HepG2 (cell line): ENCODE data around the gene SESN2. TPM values are rescaled to one million over a fixed set of nuclear protein-coding genes. Genes with fewer than 3 reads are reported as not detected.

Experiments used
- ADNP ChIP-seq: sonication (generic); formaldehyde crosslinking; IDR thresholded peaks from 2 replicates; pipeline ENCODE4 v1.4.0; 2020; ENCODE audit warnings: missing genetic modification reagents
- NFAT5 ChIP-seq: sonication (generic); formaldehyde crosslinking; IDR thresholded peaks from 2 replicates; pipeline ENCODE4 v1.4.0; 2020; ENCODE audit warnings: missing genetic modification reagents
- ZNF280B ChIP-seq: sonication (generic); formaldehyde crosslinking; IDR thresholded peaks from 2 replicates; pipeline ENCODE4 v1.5.0; 2020; ENCODE audit warnings: missing genetic modification reagents, mild to moderate bottlenecking, borderline replicate concordance
- ZNF362 ChIP-seq: sonication (generic); formaldehyde crosslinking; IDR thresholded peaks from 2 replicates; pipeline ENCODE4 v1.4.0; 2020; ENCODE audit warnings: missing genetic modification reagents, mild to moderate bottlenecking, borderline replicate concordance
- ZNF749 ChIP-seq: sonication (generic); formaldehyde crosslinking; IDR thresholded peaks from 2 replicates; pipeline ENCODE4 v1.8.0; 2022; ENCODE audit warnings: mild to moderate bottlenecking, missing genetic modification reagents, moderate library complexity, borderline replicate concordance
- ZNF75D ChIP-seq: sonication (generic); formaldehyde crosslinking; IDR thresholded peaks from 2 replicates; pipeline ENCODE4 v1.8.1; 2023; ENCODE audit warnings: missing genetic modification reagents, mild to moderate bottlenecking, borderline replicate concordance
- ZNF766 ChIP-seq: sonication (generic); formaldehyde crosslinking; IDR thresholded peaks from 2 replicates; pipeline ENCODE4 v1.5.0; 2020; ENCODE audit warnings: missing genetic modification reagents, borderline replicate concordance
- ZNF790 ChIP-seq: sonication (generic); formaldehyde crosslinking; IDR thresholded peaks from 2 replicates; pipeline ENCODE4 v1.8.0; 2022; ENCODE audit warnings: missing genetic modification reagents, mild to moderate bottlenecking, borderline replicate concordance
- polyA plus RNA-seq, 8 experiments: library from polyadenylated mRNA; depleted of rRNA in 3 of 8; stranded (reverse) in 7 of 8; unstranded in 1 of 8; fragments of >200 nt; fragmentation: Illumina TruSeq in 4 of 8; extraction: Trizol in 4 of 8; gene quantifications; 2 replicates each; pipeline versions ENCODE4 v1.2.1 to v1.2.3, GENCODE V29; 2011 to 2016; ENCODE audit warnings: low read depth in 4 of 8, missing spikeins in 1 of 8, mixed read lengths in 1 of 8; ENCODE audit not compliant: insufficient read depth in 1 of 8
- total RNA-seq, 5 experiments: library from RNA; depleted of rRNA; stranded (reverse); fragments of >200 nt; fragmentation: Illumina TruSeq; extraction: Trizol; gene quantifications; 2 replicates each; pipeline ENCODE4 v1.2.3, GENCODE V29; 2016; ENCODE audit warnings: low read depth in 1 of 5

The SESN2 gene
- total and polyA plus RNA-seq, 2 of the 13 experiments (the other 11 are each of a cell fraction or from before 2014, with no cell fraction given), result 13.2 to 19.1 TPM

GRCh38 chr1:28328228-28328648 is 68.9 kb downstream of the SESN2 start (continued):
- TF ChIP-seq ZNF75D (CRISPR knock-in tag) (no peak), ZNF790 (CRISPR knock-in tag) (no peak), ADNP (peak; percentile 72; the same call in 1 of the 2 replicates), ZNF766 (CRISPR knock-in tag) (0 out of 2 replicates have a peak, but pooled peaks have one; percentile 11), NFAT5 (CRISPR knock-in tag) (no peak), ZNF280B (CRISPR knock-in tag) (no peak), ZNF749 (CRISPR knock-in tag) (no peak), ZNF362 (CRISPR knock-in tag) (no peak)
